ENCODE data around the gene CXCL8.

- TF ChIP-seq CTCF (conservative IDR thresholded peaks at IDR 0.05; ENCODE audit: low read length) = no peak
- TF ChIP-seq EZH2phosphoT487 (IDR thresholded peaks at IDR 0.05; ENCODE audit: borderline replicate concordance) = no peak
These were observed 14.6 kb downstream of the CXCL8 start for GRCh38 chr4:73754934-73755333.
